GM13976 (cell line): ENCODE data around the gene WNT3A.

Experiments used
- DNase-seq: peaks from one replicate; pipeline ENCODE4 v3.0.0; 2012; ENCODE audit warnings: low spot score
- in situ Hi-C: fragments of 300-500 bp; cut with MboI; formaldehyde crosslinking; loops from one replicate; pipeline ENCODE4 v1.12.0; 2022; ENCODE audit warnings: low sequenced_read_pairs, mixed read lengths, inconsistent platforms; ENCODE audit not compliant: unreplicated experiment
- TF ChIP-seq, protein P1 (sequence below): IDR thresholded peaks from 2 replicates; pipeline ENCODE4 v1.5.1; 2012; ENCODE audit warnings: borderline replicate concordance, mild to moderate bottlenecking; ENCODE audit not compliant: insufficient read depth; ENCODE audit errors: extremely low read depth, missing control alignments, control extremely low read depth

WNT3A gene

DNA sequence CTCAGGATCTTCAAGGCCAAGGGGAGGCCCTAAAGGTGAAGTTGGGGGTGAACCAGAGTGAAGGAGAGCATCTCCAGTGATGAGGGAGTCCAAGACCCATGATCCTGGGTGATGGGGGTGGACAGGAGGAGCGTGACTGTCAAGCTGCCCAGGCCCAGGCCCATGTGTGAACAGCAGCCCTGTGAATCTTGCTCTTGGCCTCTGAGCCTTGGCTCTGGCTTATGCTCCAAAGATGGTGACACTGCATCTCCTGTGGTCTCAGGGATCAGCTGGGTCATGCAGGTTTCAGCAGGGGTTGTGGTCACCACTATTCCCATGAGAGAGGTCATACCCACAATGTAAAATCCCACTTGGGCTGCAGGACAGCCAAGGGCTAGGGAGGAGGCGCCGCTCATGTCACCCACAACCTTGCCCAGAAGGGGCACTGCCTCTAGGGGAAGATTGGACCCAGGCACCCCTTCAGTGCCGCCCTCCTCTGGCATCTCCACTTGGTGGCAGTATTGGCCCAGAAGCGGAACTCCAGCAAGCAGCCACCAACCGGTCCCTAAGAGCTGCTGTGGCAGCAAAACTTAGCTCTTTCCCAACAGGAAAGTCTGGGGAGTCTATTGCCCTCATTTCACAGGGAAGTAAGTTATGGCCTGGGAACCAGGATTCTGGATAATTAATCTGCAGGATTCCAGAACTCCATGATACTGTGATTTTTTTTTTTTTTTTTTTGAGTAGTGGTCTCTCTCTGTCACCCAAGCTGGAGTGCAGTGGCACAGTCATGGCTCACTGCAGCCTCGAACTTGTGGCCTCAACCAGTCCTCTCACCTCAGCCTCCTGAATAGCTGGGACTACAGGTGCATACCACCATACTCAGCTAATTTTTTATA is 7.5 kb upstream of the WNT3A start:
- peak; percentile 82 for DNase-seq
- in situ Hi-C loops: no loop called here
- TF ChIP-seq, protein P1, sequence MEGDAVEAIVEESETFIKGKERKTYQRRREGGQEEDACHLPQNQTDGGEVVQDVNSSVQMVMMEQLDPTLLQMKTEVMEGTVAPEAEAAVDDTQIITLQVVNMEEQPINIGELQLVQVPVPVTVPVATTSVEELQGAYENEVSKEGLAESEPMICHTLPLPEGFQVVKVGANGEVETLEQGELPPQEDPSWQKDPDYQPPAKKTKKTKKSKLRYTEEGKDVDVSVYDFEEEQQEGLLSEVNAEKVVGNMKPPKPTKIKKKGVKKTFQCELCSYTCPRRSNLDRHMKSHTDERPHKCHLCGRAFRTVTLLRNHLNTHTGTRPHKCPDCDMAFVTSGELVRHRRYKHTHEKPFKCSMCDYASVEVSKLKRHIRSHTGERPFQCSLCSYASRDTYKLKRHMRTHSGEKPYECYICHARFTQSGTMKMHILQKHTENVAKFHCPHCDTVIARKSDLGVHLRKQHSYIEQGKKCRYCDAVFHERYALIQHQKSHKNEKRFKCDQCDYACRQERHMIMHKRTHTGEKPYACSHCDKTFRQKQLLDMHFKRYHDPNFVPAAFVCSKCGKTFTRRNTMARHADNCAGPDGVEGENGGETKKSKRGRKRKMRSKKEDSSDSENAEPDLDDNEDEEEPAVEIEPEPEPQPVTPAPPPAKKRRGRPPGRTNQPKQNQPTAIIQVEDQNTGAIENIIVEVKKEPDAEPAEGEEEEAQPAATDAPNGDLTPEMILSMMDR: peak; percentile 80

DNA sequence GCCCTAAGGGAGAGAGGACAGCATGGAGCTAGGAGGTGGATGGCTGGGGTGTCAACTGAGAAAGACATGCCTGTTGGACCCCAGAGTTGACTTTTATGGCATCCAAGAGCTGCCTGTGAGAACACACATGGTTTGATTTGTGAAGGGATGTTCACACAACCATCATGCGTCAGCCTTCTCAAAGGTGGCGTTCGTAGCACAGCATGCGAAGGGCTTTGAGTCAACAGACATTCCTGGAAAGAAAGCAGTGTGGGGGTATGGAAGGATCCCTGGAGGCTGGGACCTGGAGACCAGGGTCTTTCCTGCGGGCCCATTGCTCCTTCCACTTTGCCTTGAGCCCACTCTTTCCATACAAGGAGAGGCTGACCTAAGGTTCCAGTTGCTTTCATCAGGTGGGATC is 6.4 kb upstream of the WNT3A start:
- TF ChIP-seq, protein P1: no peak
- no peak for DNase-seq
- in situ Hi-C loops: no loop called here

DNA sequence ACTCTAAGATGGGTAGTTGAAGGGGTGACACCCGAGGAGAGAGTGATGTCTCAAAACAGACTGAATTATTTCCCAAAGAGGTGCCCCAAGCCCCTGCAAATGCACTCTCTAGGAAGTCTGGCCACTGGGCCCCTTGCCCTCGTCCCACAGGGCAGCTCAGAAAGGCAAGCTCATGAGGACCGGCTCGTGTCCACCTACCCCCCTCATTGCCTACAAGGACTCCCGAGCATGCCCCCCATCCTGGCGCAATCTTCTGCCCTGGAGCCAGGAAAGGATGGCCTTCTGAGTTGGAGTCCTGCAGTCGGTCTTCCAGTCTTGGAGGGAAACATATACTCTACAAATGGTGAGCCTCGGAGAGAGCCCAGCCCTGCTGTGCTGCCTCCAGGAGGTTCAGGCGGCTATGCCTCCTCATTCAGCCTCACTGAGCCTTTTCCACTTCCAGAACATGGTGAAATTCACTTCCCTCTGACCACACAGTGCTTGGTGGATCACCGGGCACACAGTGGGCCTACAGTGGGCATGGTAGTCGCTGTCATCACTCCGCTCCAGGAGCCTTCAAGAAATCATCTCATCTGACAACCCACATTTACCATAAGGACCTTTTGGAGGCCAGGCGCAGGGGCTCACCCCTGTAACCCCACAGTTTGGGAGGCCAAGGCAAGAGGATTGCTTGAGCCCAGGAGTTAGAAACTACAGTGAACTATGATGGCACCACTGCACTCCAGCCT is 5.8 kb upstream of the WNT3A start:
- in situ Hi-C loops: no loop called here
- no peak for DNase-seq
- TF ChIP-seq, protein P1: no peak

DNA sequence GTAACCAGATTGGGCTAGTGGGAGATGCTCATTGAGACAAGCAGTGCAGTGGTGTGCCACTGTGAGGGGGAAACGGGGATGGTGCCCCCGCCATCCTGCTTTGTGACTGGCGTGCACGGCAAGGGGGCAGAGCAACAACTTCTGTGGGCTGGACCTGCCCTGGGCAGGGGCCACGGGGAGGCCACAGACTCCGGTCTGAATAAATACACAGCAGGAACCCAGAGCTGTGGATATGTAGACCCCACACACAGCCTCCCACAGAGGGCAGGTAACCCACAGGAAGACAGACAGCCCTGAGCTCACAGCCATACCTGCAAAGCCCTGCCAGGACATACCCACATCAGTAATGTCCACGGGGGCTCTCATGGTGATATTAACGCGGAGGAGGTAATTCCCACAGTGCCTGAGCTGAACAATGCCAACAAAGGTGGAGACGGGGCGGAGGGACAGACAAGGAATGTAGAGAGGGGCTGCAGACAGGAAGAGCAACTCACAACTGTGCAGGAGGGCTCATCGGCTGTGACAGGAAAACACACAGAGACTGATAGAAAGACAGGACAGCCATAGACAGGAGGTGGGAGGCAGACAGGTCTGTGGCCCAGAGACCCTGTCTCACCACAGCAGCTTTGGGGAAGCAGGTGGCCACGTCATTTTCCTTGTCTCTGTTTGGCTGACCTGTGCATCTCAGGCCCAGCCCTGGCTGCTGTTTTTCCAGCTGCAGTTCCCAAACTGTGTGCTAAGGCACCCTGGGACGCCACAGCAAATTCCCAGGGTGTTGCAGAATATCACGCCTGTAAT is 4.9 kb upstream of the WNT3A start:
- no peak for DNase-seq
- TF ChIP-seq, protein P1: no peak
- in situ Hi-C loops: no loop called here

DNA sequence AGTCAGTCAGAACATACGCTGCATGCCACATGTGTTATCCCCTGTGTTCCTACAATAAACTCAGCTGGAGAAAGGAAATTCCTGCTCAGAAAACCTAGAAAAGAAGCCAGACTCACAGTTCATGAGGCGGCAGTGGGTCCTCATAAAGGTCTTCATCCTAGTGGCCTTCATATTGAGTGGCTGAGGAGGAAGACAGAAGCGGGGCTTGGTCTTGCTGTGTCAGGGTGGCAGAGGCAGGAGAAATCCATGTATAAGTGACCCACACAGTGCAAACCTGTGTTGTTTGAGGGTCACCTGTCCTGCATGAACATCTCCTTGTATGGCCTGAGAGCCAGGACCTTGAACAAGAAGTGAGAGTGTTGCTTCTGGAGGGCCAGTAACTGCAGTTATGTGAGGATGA is 4.0 kb upstream of the WNT3A start:
- in situ Hi-C loops: no loop called here
- no peak for DNase-seq
- TF ChIP-seq, protein P1: no peak
